ENCODE results near the gene MACIR. TPM values are rescaled to one million over a fixed set of nuclear protein-coding genes. Genes with fewer than 3 reads are reported as not detected.

MACIR gene
- total and polyA plus RNA-seq, 10 of the 15 experiments (the other 5 are each of a cell fraction or from before 2014, with no cell fraction given) = 2.1 to 16.1 (median 10.8) TPM

DNA sequence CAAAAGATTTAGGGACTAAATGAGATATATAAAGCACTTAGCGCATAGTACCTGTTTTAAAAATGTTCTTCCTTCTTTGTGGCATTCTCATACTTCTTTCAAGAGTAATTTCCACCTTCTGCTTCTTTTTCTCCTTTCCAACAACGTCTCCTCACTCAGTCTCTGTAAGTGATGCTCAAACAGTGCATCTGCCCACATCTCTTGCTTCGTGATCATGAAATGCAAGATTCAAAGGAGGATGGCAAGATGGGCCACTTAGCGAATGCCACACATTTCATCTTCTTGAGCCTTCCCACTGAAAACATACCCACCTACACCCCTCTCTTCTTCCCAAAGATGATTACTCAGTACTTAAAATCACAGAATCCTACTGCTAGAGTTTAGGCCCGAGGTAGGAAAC, 36.9 kb downstream of the MACIR start:
- CTCF ChIA-PET = interaction anchor here (1.2 to 1.5 kb wide), 4 partner anchors 8 to 63 kb away, joined by 4 to 5 read pairs (median 5); no protein-coding TSS in a partner anchor
- intact Hi-C loops (cut with micrococcal nuclease; ENCODE audit: unreplicated experiment) = no loop called here
- no TSS peak for BruUV-seq (replicated peaks)

More for the DNA sequence above, 36.9 kb downstream of the MACIR start:
- no peaks in the 10 kb centered on the region for H3K79me2 ChIP-seq (ENCODE audit: control insufficient read depth, insufficient read depth, low read length)
- no peak overlapping the region for H2AFZ ChIP-seq (ENCODE audit: control insufficient read depth, low read depth, low read length)
- in situ Hi-C loops (cut with MboI) = no loop called here
- ChIA-PET SMC1A (ENCODE audit: uncharacterized antibody, unreplicated experiment) (interaction anchor here (0.9 to 1.5 kb wide), 2 partner anchors 39 to 179 kb away, joined by 3 to 5 read pairs; no protein-coding TSS in a partner anchor), RAD21 (ENCODE audit: unreplicated experiment) (no interaction called here), POLR2A (no interaction called here)
- FAIRE-seq (no peak), ATAC-seq (no peak), DNase-seq (ENCODE audit: low read depth, low spot score) (no peak)
- H3K9ac ChIP-seq (ENCODE audit: control insufficient read depth, insufficient read depth, low read length) = no peak overlapping the region
- TF ChIP-seq, protein P1, sequence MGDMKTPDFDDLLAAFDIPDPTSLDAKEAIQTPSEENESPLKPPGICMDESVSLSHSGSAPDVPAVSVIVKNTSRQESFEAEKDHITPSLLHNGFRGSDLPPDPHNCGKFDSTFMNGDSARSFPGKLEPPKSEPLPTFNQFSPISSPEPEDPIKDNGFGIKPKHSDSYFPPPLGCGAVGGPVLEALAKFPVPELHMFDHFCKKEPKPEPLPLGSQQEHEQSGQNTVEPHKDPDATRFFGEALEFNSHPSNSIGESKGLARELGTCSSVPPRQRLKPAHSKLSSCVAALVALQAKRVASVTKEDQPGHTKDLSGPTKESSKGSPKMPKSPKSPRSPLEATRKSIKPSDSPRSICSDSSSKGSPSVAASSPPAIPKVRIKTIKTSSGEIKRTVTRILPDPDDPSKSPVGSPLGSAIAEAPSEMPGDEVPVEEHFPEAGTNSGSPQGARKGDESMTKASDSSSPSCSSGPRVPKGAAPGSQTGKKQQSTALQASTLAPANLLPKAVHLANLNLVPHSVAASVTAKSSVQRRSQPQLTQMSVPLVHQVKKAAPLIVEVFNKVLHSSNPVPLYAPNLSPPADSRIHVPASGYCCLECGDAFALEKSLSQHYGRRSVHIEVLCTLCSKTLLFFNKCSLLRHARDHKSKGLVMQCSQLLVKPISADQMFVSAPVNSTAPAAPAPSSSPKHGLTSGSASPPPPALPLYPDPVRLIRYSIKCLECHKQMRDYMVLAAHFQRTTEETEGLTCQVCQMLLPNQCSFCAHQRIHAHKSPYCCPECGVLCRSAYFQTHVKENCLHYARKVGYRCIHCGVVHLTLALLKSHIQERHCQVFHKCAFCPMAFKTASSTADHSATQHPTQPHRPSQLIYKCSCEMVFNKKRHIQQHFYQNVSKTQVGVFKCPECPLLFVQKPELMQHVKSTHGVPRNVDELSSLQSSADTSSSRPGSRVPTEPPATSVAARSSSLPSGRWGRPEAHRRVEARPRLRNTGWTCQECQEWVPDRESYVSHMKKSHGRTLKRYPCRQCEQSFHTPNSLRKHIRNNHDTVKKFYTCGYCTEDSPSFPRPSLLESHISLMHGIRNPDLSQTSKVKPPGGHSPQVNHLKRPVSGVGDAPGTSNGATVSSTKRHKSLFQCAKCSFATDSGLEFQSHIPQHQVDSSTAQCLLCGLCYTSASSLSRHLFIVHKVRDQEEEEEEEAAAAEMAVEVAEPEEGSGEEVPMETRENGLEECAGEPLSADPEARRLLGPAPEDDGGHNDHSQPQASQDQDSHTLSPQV (IDR thresholded peaks at IDR 0.05) = no peak
- TF ChIP-seq, protein P2, sequence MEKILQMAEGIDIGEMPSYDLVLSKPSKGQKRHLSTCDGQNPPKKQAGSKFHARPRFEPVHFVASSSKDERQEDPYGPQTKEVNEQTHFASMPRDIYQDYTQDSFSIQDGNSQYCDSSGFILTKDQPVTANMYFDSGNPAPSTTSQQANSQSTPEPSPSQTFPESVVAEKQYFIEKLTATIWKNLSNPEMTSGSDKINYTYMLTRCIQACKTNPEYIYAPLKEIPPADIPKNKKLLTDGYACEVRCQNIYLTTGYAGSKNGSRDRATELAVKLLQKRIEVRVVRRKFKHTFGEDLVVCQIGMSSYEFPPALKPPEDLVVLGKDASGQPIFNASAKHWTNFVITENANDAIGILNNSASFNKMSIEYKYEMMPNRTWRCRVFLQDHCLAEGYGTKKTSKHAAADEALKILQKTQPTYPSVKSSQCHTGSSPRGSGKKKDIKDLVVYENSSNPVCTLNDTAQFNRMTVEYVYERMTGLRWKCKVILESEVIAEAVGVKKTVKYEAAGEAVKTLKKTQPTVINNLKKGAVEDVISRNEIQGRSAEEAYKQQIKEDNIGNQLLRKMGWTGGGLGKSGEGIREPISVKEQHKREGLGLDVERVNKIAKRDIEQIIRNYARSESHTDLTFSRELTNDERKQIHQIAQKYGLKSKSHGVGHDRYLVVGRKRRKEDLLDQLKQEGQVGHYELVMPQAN (conservative IDR thresholded peaks at IDR 0.05) = no peak
- no peak for TF ChIP-seq PAX5 (IDR thresholded peaks at IDR 0.05; ENCODE audit: borderline replicate concordance, low read depth, low read length)
- TF ChIP-seq, protein P3, sequence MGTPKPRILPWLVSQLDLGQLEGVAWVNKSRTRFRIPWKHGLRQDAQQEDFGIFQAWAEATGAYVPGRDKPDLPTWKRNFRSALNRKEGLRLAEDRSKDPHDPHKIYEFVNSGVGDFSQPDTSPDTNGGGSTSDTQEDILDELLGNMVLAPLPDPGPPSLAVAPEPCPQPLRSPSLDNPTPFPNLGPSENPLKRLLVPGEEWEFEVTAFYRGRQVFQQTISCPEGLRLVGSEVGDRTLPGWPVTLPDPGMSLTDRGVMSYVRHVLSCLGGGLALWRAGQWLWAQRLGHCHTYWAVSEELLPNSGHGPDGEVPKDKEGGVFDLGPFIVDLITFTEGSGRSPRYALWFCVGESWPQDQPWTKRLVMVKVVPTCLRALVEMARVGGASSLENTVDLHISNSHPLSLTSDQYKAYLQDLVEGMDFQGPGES (IDR thresholded peaks at IDR 0.05) = no peak
- no peak for TF ChIP-seq ZNF274 (IDR thresholded peaks at IDR 0.05; ENCODE audit: insufficient read depth, insufficient read length)
- TF ChIP-seq HCFC1 (IDR thresholded peaks at IDR 0.05; ENCODE audit: low read length) = no peak
- TF ChIP-seq MLLT1 (IDR thresholded peaks at IDR 0.05) = no peak
- TF ChIP-seq ZBED1 (IDR thresholded peaks at IDR 0.05; ENCODE audit: borderline replicate concordance) = no peak
- TF ChIP-seq, protein P4, sequence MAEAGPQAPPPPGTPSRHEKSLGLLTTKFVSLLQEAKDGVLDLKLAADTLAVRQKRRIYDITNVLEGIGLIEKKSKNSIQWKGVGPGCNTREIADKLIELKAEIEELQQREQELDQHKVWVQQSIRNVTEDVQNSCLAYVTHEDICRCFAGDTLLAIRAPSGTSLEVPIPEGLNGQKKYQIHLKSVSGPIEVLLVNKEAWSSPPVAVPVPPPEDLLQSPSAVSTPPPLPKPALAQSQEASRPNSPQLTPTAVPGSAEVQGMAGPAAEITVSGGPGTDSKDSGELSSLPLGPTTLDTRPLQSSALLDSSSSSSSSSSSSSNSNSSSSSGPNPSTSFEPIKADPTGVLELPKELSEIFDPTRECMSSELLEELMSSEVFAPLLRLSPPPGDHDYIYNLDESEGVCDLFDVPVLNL (IDR thresholded peaks at IDR 0.05; ENCODE audit: low read depth, low read length) = no peak
- H3K9me3 ChIP-seq (replicated peaks; ENCODE audit: control insufficient read depth, insufficient read depth, low read length) = no peaks in the 10 kb centered on the region
- H3K4me1 ChIP-seq (ENCODE audit: control insufficient read depth, insufficient read depth, low read length) = no peaks in the 10 kb centered on the region
- no peak overlapping the region for H3K4me2 ChIP-seq (ENCODE audit: control insufficient read depth, insufficient read depth)
- H3K36me3 ChIP-seq (ENCODE audit: control insufficient read depth in 2 of 2, insufficient read depth in 2 of 2, low read length in 1 of 2) = no peaks in the 10 kb centered on the region
- no peaks in the 10 kb centered on the region for H3K27me3 ChIP-seq (replicated peaks in 1 of 2; ENCODE audit: control insufficient read depth in 2 of 2, insufficient read depth in 2 of 2, low read length in 1 of 2)
- H3K4me3 ChIP-seq = no peak overlapping the region
- H3K27ac ChIP-seq (ENCODE audit: control insufficient read depth, insufficient read depth) = no peak overlapping the region
- H4K20me1 ChIP-seq (ENCODE audit: control insufficient read depth, insufficient read depth) = no peaks in the 10 kb centered on the region
- 67% methylated on average over 5 of the region's 5 CpGs for WGBS (ENCODE audit: insufficient coverage, insufficient replicate concordance, low lambda C conversion rate, missing lambda C conversion rate)
